Mucosa of stomach (tissue), 1 donor: ENCODE data around the gene ADI1.

Experiments
- H3K27me3 ChIP-seq: one replicate; pipeline ENCODE4 v1.7.0; 2013; ENCODE audit warnings: mild to moderate bottlenecking, low read length; ENCODE audit not compliant: control insufficient read depth, insufficient read depth
- H3K36me3 ChIP-seq: one replicate; pipeline ENCODE4 v1.7.0; 2013; ENCODE audit warnings: low read length; ENCODE audit not compliant: control insufficient read depth, insufficient read depth
- H3K4me1 ChIP-seq: one replicate; pipeline ENCODE4 v1.7.0; 2013; ENCODE audit warnings: mild to moderate bottlenecking, low read length; ENCODE audit not compliant: control insufficient read depth, insufficient read depth
- H3K4me3 ChIP-seq: one replicate; pipeline ENCODE4 v1.7.0; 2013; ENCODE audit warnings: low read length
- H3K9ac ChIP-seq: one replicate; pipeline ENCODE4 v1.7.0; 2013; ENCODE audit warnings: mild to moderate bottlenecking, low read length, moderate library complexity
- H3K9me3 ChIP-seq: one replicate; pipeline ENCODE4 v1.7.0; 2013; ENCODE audit warnings: mild to moderate bottlenecking, low read length, moderate library complexity; ENCODE audit not compliant: control insufficient read depth
- donor health status: Pancreatic carcinoma.

The ADI1 gene

GRCh38 chr2:3539836-3540235 lies 20.5 kb upstream of the ADI1 start:
- Histone ChIP-seq H3K4me1 (peaks cover 19% of the 10 kb centered on the region), H3K4me3 (no peak overlapping the region), H3K9ac (no peak overlapping the region), H3K27me3 (no peaks in the 10 kb centered on the region), H3K9me3 (no peaks in the 10 kb centered on the region), H3K36me3 (no peaks in the 10 kb centered on the region)

- Histone ChIP-seq H3K9ac (peak overlapping the region; percentile 50), H3K9me3 (no peaks in the 10 kb centered on the region), H3K4me3 (no peak overlapping the region)
Measured at GRCh38 chr2:3536682-3537632, 17.6 kb upstream of the ADI1 start.

GRCh38 chr2:3535794-3536681 lies 16.7 kb upstream of the ADI1 start:
- H3K36me3 ChIP-seq, result no peaks in the 10 kb centered on the region
- no peak overlapping the region for H3K4me3 ChIP-seq
- peak overlapping the region; percentile 50 for H3K9ac ChIP-seq
- no peaks in the 10 kb centered on the region for H3K9me3 ChIP-seq
- H3K4me1 ChIP-seq, result peaks cover 35% of the 10 kb centered on the region
- H3K27me3 ChIP-seq, result no peaks in the 10 kb centered on the region

More at GRCh38 chr2:3536682-3537632, 17.6 kb upstream of the ADI1 start:
- Histone ChIP-seq H3K27me3 (no peaks in the 10 kb centered on the region), H3K4me1 (peaks cover 35% of the 10 kb centered on the region), H3K36me3 (no peaks in the 10 kb centered on the region)

- no peaks in the 10 kb centered on the region for H3K36me3 ChIP-seq
- peaks cover 35% of the 10 kb centered on the region for H3K4me1 ChIP-seq
- no peaks in the 10 kb centered on the region for H3K27me3 ChIP-seq
- peak overlapping the region; percentile 50 for H3K9ac ChIP-seq
- H3K9me3 ChIP-seq, result no peaks in the 10 kb centered on the region
- no peak overlapping the region for H3K4me3 ChIP-seq
Measured at GRCh38 chr2:3535467-3535793, 16.1 kb upstream of the ADI1 start.

GRCh38 chr2:3534251-3534814 lies 15.0 kb upstream of the ADI1 start:
- H3K36me3 ChIP-seq, result no peaks in the 10 kb centered on the region
- no peak overlapping the region for H3K9ac ChIP-seq
- peaks cover 35% of the 10 kb centered on the region for H3K4me1 ChIP-seq
- H3K9me3 ChIP-seq, result no peaks in the 10 kb centered on the region
- no peak overlapping the region for H3K4me3 ChIP-seq
- H3K27me3 ChIP-seq, result no peaks in the 10 kb centered on the region

GRCh38 chr2:3533836-3534235 lies 14.5 kb upstream of the ADI1 start:
- H3K4me3 ChIP-seq, result no peak overlapping the region
- H3K9ac ChIP-seq, result no peak overlapping the region
- no peaks in the 10 kb centered on the region for H3K36me3 ChIP-seq
- H3K9me3 ChIP-seq, result no peaks in the 10 kb centered on the region
- H3K4me1 ChIP-seq, result peaks cover 35% of the 10 kb centered on the region
- H3K27me3 ChIP-seq, result no peaks in the 10 kb centered on the region

- Histone ChIP-seq H3K9ac (no peak overlapping the region), H3K4me1 (peaks cover 35% of the 10 kb centered on the region), H3K9me3 (no peaks in the 10 kb centered on the region), H3K27me3 (no peaks in the 10 kb centered on the region), H3K4me3 (no peak overlapping the region), H3K36me3 (no peaks in the 10 kb centered on the region)
Measured at GRCh38 chr2:3532941-3533340, 13.6 kb upstream of the ADI1 start.

GRCh38 chr2:3529316-3530025 lies 10.1 kb upstream of the ADI1 start:
- Histone ChIP-seq H3K36me3 (no peaks in the 10 kb centered on the region), H3K27me3 (no peaks in the 10 kb centered on the region), H3K9me3 (no peaks in the 10 kb centered on the region), H3K9ac (no peak overlapping the region), H3K4me1 (peaks cover 28% of the 10 kb centered on the region), H3K4me3 (no peak overlapping the region)

GRCh38 chr2:3527886-3528785 lies 8.8 kb upstream of the ADI1 start:
- Histone ChIP-seq H3K4me3 (no peak overlapping the region), H3K36me3 (no peaks in the 10 kb centered on the region), H3K27me3 (no peaks in the 10 kb centered on the region), H3K4me1 (peaks cover 25% of the 10 kb centered on the region), H3K9me3 (no peaks in the 10 kb centered on the region), H3K9ac (no peak overlapping the region)

GRCh38 chr2:3526871-3527270 lies 7.5 kb upstream of the ADI1 start:
- no peak overlapping the region for H3K4me3 ChIP-seq
- H3K36me3 ChIP-seq, result no peaks in the 10 kb centered on the region
- no peaks in the 10 kb centered on the region for H3K9me3 ChIP-seq
- H3K4me1 ChIP-seq, result peaks cover 24% of the 10 kb centered on the region
- H3K27me3 ChIP-seq, result no peaks in the 10 kb centered on the region
- H3K9ac ChIP-seq, result no peak overlapping the region

- H3K4me3 ChIP-seq, result no peak overlapping the region
- H3K4me1 ChIP-seq, result peaks cover 36% of the 10 kb centered on the region
Measured at GRCh38 chr2:3523551-3524041, 4.3 kb upstream of the ADI1 start.

More at GRCh38 chr2:3523551-3524041, 4.3 kb upstream of the ADI1 start:
- Histone ChIP-seq H3K9me3 (no peaks in the 10 kb centered on the region), H3K9ac (no peak overlapping the region), H3K27me3 (no peaks in the 10 kb centered on the region), H3K36me3 (no peaks in the 10 kb centered on the region)
